HG02970 (cell line): ENCODE measurements around the gene ABCA3.
"Not testable (repeated sequence)": the region's sequence is repeated elsewhere in the genome, so short reads cannot be mapped to it uniquely, and the experiment has no call there.

ENCODE experiments used
- ATAC-seq: cut with Tn5 transposase; IDR thresholded peaks from one replicate; pipeline ENCODE4 v1.9.1; 2021; ENCODE audit warnings: mild to moderate bottlenecking, moderate library complexity, moderate number of reproducible peaks; ENCODE audit not compliant: unreplicated experiment, low FRiP score

Gene ABCA3

DNA sequence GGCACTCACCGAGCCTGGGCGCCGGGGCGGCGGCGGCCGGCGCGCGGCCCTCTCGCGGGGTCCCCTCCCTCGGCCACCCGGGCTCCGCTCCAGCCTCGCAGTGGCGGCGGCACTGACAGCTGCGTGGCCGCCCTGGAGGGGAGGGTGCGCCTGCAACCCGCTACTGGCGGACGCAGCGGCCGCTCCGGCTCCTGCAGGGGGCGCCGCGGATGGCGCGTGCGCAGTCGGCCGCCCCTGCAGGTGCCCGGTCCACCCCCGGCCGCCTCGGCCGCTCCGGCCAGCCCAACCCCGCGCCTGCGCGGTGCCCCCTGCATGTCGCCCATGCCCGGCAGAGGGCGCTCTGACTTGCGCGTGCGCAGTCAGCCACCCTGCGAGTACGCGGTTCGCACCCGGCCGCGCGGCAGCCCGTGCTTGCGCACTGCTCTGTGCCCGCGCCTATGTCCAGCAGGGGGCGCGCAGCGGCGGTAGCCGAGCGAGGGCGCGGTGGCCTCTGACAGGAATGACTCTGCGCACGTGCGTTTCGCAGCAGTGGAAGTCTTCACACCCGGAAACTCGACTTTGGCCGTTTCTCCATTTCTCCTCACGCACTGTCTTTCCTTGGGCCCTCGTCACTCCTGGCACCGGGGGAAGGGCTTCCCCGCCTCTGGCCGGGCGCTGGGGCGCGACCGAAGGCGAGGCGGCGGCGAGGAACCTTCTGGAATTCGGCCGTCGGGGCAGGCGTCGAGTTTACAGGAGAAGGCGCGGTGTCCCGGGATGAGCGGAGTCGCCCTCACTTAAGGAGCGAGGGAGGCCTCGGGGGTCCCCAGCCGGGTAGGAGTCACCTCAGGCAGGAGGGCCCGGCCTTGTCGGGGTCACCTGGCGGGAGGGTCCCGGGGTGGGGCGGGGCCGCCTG lies at the start of gene ABCA3:
ABCA3 (minus strand) TSS at position 165 of the 892 bp plus-strand sequence. CDS start 14,262 bp downstream, outside the sequence.
- ATAC-seq: peak; percentile 87

DNA sequence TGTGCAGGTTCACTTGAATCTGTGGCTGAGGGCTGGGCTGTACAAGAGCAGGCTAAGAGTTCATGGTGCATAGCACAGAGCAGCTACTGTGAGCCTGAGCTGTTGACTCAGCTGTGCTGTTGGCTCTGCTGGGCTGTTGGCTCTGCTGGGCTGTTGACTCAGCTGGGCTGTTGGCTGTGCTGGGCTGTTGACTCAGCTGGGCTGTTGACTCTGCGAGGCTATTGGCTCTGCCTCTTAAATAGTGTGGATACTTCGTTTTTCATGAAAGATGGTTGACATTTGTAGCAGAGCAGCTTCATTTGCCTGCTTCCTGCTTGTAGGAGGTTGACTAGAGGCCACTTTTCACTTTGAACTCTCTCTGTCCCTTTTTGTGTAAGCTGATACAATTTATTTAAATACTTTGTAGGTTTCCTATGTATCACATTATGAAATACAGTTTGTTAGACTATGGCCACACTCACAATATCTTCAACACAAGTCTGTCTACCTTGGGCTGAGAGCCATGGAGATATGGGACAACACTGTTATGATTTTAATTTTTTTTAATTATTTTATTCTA lies 48.4 kb upstream of the ABCA3 start:
- ATAC-seq: no peak

DNA sequence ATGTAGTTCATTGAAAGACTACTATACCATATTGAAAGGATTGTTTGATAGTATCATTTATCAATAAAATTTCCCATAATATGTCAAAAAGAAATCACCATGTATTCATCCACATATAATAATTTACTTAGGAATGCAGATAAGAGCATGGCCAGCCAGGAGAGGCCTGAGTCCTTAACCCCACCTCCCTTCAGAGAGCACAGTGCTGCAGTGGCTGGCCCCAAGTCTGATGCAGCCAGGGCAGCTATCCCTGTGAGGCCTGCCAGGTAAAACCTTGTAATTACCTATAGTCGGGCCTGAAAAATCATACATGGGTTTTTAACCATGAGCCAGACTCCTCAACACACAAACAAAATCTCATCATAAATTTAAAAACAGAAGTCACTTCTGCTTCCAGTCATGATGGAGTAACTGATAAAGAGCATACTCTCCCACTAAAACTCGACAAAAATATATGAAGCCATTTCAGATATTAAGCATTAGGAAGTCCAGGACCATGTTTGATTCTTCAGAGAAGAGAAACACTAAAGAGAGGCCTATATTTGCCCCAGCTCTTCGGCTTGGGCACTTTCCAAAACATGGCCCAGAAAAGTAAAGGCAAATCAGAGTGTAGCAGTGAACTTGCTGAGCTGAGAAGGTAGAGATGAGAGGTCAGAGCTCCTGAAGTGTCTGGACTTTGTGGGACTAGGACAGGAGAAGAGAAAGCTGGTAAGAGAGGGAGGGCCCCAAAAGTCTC lies 47.8 kb upstream of the ABCA3 start:
- no peak for ATAC-seq

DNA sequence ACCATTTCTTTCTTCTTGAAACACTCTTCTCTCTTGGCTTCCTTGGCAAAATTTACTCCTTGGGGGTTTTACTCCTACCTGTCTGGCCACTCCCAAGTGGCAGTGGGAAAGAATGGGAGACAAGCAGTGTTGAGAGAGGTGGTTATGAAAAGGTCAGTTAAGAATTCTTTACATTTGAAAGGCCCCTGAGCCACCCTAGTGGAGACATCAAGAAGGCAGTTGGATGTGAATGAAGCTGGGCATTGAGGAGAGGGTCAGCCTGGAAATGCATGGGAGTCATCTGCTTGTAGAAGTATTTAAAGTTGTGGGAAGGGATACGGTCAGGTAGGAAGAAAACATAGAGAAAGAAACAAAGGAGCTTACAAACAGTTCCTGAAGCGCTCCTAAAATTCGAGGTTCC lies 46.5 kb upstream of the ABCA3 start:
- no peak for ATAC-seq

DNA sequence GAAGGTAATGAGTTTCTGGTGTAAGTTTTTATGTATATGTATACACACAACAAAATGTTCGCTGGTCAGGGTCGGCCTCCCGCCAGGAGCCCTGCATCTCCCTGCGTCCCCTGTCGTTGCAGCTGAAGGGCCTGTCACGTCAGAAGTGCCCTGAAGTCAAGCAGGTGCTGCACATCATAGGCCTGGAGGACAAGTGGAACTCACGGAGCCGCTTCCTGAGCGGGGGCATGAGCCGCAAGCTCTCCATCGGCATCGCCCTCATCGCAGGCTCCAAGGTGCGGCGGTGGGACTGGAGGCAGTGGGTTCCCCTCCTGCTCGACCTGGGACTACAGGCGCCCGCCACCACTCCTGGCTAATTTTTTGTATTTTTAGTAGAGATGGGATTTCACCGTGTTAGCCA lies 45.5 kb upstream of the ABCA3 start:
- not testable (repeated sequence) for ATAC-seq

DNA sequence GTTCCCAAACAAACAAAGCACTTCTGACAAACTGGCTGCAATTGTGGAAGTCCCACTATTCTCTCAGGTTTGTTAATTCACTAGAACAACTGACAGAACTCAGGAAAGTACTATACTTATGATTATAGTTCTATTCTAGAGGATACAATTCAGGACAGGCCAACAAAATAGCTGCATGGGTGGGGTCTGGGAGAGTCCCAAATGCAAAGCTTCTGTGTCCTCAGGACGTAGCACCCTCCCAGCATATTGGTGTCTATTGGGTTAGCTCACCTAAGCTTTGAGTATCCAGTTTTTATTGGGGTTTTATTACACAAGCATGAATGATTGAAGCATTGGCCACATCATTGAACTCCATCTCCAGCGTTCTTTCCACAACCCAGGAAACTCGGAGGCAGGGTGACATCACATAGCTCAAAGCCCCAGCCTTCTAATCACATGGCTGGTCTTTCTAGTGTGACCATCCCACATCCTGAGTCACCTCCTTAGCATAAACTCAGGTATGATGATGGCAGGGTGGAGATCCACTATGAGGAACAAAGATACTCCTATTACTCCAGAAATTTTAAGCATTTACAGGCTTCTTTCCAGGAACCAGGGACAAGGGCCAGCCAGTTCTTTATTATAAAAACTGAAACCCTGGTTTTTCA lies 44.8 kb upstream of the ABCA3 start:
- ATAC-seq: no peak

DNA sequence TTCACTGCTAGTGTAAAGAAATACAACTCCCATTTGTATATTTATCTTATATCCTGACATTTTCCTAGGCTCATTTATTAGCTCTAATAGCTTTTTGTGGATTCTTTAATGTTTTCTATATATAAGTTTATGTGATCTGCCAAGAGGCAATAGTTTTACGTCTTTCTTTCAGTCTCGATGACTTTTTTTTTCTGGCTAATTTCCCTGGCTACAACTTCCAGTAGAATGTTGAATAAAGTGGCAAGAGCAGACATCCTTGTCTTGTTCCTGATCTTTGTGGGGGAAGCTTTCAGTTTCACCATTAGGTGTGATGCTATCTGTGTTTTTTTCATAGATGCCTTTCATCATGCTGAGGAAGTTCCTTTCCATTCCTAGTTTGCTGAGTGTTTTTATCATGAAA lies 43.9 kb upstream of the ABCA3 start:
- ATAC-seq: no peak

DNA sequence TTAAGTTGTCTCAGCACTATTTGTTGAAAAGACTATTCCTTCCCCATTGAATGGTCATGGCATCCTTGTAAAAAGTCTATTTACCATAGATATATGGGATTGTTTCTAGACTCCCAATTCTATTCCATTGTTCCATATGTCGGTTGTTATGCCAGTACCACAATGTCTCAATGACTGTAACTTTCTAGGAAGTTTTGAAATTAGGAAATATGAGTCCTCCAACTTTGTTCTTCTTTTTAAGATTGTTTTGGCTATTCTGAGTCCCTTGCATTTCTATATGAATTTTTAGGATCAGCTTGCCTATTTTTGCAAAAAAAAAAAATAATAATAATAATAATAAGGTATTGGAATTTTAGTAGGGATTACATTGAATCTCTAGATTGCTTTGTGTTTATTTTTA lies 43.0 kb upstream of the ABCA3 start:
- no peak for ATAC-seq

DNA sequence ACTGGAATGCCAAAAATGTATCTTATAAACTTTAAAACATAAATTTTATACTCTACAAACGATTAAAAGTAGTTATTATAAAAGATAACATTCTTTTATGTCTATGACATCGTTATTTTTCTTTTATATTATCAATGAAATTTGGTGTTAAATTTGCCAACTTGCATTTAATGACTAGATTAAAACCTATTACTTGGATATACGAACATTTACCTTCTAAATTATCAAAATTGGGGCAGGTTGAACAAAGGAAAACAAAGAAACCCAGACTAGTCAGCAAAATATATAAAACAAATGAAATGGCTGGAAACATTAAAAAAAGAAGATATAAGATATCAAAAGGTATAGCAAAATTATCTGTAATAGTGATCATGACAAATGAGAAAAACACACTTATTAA lies 34.1 kb upstream of the ABCA3 start:
- ATAC-seq: no peak

DNA sequence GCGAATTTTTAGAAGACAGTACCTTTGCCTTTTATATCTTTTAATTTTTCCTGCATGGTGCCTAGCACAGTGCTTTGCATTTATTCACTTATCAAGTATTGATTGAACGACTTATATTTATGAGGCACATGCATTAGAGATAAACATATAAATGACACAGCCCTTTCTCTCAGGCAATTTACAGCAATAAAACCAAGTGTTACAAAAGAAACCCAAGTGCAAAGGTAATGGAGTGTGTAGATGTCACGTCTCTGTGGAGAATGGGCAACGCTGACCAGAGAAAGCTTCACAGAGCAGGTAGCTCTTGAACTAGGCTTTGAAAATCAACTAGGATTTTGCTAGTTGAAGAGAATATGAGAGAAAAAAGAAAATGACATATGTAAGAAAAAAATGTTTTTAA lies 32.6 kb upstream of the ABCA3 start:
- no peak for ATAC-seq

DNA sequence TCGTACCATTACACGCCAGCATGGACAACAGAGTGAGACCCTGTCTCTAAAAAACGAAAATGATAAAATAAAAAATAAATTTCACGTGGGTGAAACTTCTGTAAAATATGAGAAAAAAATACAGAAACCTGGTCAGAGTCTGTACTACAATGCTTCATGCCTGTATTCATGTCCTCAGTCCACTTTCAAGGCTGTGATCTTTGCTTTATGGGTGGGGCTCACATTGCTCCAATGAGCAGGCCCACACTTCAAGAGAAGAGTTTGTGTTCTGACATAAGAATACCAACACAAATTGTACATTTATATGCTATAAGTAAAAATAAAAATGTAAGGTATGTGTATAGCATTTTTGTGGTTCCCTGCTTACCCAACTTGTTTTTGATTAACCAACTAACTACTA lies 32.2 kb upstream of the ABCA3 start:
- no peak for ATAC-seq

DNA sequence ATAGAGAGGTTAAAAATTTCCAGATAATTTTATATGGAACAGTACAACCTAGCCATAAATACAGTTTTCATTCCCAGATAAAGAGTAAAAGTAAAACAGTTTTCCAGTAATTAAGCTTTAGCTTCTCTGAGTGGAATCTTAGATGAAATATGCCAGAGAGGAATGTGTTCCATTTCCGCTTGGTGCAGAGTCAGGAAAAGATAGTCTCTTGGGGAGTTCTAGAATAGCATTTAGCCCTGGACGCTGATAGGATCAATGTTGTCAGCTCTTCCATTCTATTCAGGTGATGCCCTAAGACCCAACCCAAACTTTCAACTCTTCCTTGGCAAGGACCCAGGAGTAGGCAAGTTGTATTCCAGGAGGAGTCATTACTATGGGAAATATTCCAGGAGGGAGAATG lies 30.9 kb upstream of the ABCA3 start:
- ATAC-seq: no peak

DNA sequence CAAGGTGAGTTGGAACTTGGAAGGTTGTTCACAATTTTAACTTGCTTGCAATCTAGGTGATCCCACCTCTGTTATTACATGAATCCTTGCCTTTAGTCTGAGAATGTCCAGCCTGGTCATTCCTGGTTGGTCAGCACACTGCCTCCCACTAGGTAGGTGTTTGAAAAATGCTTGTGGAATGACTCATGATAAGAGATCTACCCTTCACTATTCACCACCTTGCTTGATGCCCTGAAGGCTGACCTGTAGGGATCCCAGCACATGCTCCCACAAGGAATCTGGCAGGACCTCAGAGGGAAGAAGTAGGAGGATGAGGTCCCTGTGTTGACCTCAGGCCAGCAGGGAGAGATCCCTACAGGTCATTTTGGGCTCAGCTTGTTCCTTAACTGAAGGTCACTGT lies 30.2 kb upstream of the ABCA3 start:
- no peak for ATAC-seq

DNA sequence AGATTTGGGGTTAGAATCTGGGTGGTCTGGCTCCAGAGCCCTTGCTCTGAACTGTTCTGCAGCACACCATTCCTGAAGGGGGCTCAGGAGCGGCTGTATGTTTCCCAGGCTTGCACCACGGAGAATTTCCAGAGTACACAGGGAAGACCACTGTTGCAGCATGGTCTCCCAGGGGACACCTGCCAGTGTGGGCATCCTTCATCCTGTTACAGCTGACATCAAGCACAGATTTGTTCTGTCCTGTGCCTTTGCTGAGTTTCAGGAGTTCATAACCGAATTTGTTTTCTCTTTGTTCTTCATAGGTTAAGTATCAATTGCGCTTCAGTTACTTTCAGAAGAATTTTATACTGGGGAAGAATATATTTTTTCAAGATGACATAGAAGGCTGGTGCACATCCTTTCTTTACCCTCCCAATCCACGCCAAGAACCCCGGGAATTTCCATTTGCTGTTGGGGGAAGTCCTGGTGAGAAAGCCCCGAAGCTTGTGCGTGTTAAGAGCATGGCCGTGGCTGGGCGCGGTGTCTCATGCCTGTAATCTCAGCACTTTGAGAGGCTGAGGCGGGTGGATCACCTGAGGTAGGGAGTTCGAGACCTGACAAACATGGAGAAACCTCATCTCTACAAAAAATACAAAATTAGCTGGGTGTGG lies 26.3 kb upstream of the ABCA3 start:
- no peak for ATAC-seq

DNA sequence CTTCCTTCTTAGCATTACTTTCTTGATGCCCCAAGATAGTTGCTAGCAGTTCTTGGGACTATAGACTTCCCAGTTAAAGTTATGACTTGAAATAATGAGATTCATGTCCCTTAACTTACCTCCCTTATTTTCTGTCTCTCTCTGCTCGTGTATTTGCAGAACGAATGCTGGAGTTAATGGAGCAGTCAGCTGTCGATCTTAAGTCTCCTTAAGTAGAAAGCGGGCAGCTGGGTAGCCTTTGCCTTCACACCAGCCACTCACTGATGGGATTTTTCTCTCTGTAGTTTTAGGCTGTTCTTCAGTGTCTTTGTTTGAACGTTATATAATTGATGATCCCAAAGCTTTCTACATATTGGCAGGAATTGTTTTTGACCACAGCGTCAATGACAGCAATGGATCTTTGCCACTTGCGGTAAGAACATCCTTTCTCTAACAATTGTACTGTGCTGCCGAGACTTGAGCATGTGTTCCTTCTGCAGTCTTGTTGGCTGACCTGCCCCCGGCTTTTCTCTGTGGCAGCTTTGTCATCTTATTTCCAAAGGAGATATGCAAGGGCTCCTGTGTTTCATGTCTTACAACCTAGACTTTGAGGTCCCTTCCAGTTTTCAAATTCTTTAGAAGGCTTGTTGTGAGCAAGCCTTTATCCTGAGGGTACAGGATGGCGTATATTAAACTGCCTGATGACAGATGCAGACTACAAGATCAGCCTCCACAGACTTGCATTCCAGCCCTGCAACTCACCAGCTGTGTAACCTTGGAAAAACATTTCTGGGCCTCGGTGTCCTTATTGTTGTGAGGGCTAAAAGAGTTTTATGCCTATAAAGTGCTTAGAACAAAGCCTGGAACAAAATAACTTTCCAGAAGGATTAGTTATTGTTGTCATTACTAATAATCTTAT lies 25.1 kb upstream of the ABCA3 start:
- no peak for ATAC-seq

DNA sequence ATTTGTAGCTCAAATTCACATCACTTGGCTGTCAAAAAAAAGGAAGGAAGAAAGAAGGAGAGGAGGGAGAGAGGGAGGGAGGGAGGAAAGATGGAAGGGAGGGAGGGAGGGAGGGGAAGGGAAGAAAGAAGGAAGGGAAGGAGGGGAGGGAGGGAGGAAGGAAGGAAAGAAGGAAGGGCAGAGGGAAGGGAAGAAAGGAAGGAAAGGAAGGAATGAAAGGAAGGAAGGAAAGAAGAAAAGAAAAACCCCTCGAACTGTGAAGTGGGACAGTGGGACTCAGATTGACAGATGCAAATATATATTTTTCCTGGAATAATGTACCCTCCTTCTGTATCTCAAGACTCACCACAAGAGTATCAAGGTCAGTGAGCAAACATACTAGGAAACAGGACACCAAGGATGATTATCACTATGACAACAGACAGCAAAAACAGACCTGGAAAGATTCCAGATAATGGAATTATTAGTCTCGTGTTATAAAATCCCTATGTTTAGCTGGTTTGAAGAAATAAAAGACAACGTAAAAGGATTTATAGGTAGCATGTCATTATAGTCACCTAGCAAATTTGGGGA lies 24.2 kb upstream of the ABCA3 start:
- ATAC-seq: no peak

DNA sequence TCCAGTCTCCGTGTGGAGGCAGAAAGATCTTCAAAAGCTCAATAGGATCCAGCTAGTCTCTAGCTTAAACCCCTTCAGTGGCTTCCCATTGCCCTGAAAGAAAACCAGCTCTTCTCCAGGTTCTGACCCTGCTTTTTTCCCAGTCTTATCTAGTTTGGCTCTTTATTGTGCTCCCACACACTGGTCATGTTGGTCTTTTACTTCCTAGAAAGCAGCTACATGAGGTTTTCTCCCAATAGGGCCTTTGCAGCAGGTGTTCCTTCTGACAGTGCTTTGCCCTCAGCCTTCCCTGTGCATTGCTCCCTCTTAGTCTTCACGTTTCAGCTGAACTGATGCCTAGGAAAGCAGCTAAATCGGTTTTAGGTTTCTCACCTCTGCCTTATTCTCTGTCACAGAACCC lies 21.7 kb upstream of the ABCA3 start:
- ATAC-seq: no peak

DNA sequence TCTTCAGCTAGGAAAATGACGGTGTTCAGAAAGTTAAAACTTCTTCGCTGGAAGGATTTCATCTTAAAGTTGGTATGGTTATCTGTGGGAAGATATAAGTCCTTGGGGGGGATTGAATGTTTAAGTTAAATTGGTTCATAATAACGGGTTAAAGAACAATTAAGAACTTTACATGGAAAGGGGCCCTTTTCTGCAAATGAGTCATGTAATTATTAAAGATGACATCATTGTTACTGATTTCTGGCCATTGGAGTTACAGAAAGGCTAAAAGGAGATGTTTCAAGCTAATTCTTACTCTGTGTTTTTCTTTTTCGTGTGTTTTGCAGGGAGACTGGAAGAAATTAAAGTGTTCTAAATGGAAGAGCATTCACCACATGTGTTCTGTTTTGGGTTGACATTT lies 20.6 kb upstream of the ABCA3 start:
- no peak for ATAC-seq

DNA sequence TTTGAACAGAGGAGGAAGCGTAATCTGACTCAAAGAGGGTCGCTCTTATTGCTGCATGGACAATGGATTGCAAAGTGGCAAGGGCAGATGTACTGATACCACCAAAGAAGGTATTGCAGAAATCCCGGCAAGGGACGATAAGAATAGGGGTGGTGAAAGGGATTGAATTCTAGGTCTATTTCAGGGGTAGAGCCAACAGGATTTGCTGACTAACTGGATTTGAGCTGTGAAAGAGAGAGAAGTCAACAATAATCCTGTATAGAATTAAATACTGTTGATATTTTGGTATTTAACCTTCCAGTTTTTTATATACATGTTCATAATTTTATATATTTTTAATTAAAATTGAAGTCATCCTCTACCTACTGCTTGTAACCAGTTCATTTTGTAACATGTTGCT lies 19.4 kb upstream of the ABCA3 start:
- no peak for ATAC-seq
